GM12892 (cell line): ENCODE results near the gene STARD9.

Experiments used
- POLR2AphosphoS5 ChIP-seq: IDR thresholded peaks from 2 replicates; pipeline ENCODE4 v1.6.1; 2011; ENCODE audit warnings: low read depth, low read length, control low read depth
- TAF1 ChIP-seq: IDR thresholded peaks from 2 replicates; pipeline ENCODE4 v1.6.1; 2011; ENCODE audit warnings: low read depth, mild to moderate bottlenecking, control low read depth, low read length, borderline replicate concordance

GRCh38 chr15:42549032-42549491, 26.3 kb upstream of the STARD9 start:
- TF ChIP-seq POLR2AphosphoS5 = no peak
- no peak for TF ChIP-seq TAF1
